SHP77 (cell line): ENCODE results near the gene NT5DC4.

Experiments
- DNase-seq, 2 experiments: peaks; one replicate each; lab custom pipeline; 2025; lab: John Stamatoyannopoulos, UW

The NT5DC4 gene

GRCh38 chr2:112720785-112721184, at the start of gene NT5DC4:
NT5DC4 (plus strand) TSS chr2:112721020; CDS start chr2:112721080, 60 bp downstream.
- no peak for DNase-seq

DNA sequence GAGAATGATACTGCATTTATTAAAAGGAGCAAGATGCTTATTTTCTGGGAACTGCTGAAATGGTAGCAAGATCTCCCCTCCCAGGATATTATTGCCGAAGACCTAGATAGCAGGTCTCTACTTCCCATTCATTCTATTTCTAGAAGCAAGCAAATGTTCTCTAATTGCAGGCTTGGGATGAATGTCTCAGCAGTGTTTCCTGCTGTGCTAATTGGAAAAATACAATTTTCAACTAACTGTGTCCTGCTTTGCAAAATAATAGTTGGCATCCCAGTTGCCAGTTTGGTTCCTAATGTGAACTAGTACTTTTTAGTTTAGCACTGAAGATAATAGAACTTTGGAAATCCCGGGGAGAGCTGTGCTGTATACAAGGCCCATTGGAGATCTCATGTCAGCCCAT, 49.0 kb upstream of the NT5DC4 start:
- DNase-seq = no peak

GRCh38 chr2:112673008-112673407, 47.8 kb upstream of the NT5DC4 start:
- DNase-seq = no peak

GRCh38 chr2:112674229-112674628, 46.6 kb upstream of the NT5DC4 start:
- no peak for DNase-seq

DNA sequence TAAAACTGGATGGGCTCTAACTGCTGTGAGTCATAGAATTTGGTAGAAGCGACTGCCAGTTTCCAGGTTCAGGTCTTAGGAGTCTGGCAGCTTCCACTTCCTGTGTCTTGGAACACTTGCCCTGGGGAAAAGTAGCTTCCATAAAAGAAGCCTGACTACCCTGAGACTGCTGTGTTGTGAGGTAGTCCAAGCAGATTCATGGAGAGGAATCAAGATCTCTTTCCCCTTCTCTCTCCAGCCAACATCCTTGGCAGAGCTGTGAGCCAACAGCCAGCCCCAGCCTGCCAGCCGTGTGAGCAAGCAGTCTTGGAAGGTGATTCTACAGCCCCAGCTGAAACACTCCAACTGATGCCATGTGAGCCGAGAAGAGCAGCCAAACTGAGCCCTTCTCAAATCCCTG, 41.3 kb upstream of the NT5DC4 start:
- no peak for DNase-seq

DNA sequence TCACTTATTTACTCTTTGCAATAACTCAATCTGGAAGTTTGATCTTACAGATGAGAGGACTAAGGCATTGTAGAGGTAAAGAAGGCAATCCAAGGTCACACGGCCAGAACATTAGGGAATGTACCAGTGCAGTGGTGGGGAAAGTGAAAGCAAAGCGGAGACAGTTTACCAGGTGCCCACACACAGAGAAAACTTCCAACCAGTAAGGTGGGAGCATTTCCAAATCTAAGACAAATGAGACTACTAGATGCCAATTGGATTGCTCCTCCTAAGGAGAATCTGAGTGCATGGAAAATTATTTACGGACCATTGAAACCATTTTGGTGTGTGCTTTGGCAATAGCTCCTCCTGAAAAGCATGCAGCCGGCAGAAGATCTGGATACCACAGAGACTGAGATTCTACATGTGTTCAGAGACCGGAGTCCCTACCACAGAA, 40.1 kb upstream of the NT5DC4 start:
- no peak for DNase-seq

GRCh38 chr2:112682101-112682500, 38.7 kb upstream of the NT5DC4 start:
- DNase-seq = no peak

- DNase-seq = no peak
These were observed 37.0 kb upstream of the NT5DC4 start for GRCh38 chr2:112683550-112684414.

DNA sequence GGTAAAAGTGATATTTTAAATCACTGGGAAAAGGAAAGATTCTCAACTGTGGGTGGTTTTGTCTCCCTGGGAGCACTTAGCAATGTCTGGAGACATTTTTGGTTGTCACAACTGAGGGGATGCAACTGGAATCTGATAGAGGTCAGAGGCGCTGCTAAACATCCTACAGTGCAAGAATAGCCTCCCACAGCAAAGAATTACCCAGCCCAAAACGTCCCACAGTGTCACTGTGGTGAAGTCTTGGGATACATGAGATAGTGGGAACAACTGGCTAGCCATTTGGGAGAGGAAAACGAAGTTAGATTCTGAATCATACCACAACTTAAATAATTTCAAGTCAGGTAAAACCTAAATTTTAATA, 36.4 kb upstream of the NT5DC4 start:
- DNase-seq = no peak

GRCh38 chr2:112685271-112685884, 35.4 kb upstream of the NT5DC4 start:
- no peak for DNase-seq

DNA sequence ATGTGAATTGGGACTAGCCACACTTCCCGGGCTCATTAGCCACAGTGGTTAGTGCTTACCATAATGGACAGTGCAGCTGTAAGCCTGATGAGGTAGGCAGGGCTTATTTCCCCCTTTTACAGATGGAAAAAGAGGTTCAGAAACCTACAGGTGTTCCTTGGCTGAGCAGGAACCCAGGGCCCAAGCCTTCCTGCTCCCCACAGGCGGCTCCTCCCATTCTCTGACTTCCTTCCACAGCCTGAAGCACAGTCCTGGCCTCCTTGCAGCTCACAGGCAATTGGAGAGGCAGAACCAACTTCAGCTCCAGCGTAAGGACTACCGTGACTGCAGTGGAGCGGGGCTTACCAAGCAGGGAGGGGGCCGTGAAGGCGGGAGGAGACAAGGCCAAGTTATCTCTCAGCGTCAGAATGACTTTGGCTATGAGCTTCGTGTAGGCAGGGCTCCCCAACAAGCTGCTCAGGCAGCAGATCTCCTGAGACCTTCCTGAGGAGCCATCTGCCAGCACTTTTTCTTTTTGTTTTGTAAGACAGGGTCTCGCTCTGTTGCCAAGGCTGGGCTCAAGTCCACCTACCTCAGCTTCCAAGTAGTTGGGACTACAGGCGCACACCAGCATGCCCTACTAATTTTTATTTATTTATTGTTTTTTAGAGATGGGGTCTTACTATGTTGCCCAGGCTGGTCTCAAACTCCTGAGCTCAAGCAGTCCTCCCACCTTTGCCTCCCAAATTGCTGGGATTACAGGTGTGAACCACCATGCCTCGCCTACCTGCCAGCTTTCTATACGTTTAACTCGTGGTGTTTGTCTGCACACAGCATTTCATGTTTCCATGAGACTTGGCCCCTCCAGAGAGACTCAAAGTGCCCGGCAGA, 34.2 kb upstream of the NT5DC4 start:
- no peak for DNase-seq

DNA sequence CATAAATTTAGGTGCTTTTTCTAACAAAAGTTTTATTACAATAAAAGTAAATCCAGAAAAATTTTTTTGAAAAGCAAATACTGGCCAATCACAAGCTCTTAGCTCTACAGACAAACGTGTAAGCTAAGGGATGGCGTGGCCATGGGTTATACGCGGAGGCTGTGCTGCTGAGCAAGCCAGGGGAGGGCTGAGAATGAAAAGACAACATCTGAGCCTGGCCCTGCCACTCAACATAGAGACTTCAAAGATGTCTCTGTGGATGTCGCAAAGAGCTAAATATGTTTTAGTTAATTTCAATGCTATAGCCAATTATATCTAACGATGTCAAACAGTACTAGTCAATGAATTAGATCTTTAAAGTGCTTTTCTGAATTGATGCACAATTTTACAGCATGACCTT, 33.3 kb upstream of the NT5DC4 start:
- DNase-seq = no peak

- DNase-seq = no peak
These were observed 32.5 kb upstream of the NT5DC4 start for GRCh38 chr2:112688086-112688880.

GRCh38 chr2:112690853-112691401, 29.9 kb upstream of the NT5DC4 start:
- DNase-seq = peak; percentile 12 to 61

DNA sequence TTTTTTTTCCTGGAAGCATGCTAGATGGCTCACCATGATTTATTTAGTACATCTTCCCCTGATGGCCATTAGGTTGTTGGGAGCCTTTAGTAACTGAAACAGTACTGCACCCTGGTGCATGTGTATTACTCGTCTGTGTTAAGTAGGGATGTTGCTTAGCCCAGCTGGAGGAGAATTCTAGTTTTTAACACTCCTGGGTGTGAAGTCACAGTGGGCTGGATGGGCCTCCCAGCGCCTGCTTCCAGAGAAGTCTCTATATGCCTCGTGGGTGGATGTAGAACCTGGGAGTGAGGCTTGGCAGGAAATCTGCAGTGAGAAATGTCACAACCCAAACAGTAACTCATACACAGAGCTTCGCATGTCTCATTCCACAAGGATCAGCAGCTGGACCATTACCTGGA, 28.9 kb upstream of the NT5DC4 start:
- peak in 1 of 2 experiments; percentile 5 for DNase-seq

- peak; percentile 15 to 38 for DNase-seq
These were observed 28.3 kb upstream of the NT5DC4 start for GRCh38 chr2:112692495-112692911.

- no peak for DNase-seq
These were observed 27.9 kb upstream of the NT5DC4 start for GRCh38 chr2:112692918-112693317.

GRCh38 chr2:112693596-112693995, 27.2 kb upstream of the NT5DC4 start:
- no peak for DNase-seq

DNA sequence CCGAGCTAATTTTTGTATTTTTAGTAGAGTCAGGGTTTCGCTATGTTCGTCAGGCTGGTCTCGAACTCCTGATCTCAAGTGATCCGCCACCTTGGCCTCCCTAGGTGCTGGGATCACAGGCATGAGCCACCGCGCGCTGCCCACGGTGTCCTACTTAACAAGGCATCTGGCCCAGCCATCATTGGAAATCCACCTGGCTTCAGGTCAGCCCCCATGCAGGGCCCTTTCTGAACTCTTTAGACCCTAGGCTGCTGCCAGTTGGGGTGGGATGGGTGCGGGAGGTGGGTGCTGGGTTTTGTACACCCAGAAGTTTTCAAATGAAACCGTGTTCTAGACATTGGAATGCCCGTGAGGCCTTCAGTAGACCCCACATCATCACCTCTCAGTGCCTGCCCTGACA, 26.6 kb upstream of the NT5DC4 start:
- no peak for DNase-seq

- DNase-seq = no peak
These were observed 21.8 kb upstream of the NT5DC4 start for GRCh38 chr2:112698834-112699515.
